Mesendoderm (in vitro differentiated cells): ENCODE measurements around the gene BPGM.
A peak's percentile ranks its signal among the peaks of the same experiment; 100 is the strongest.

Source experiments
- DNase-seq: peaks from one replicate; pipeline ENCODE4 v3.0.0; 2013
- H2AK5ac ChIP-seq: 2 replicates; pipeline ENCODE4 v1.6.1; 2013; ENCODE audit warnings: low read length, inconsistent platforms
- H2BK120ac ChIP-seq: 2 replicates; pipeline ENCODE4 v1.6.1; 2013; ENCODE audit warnings: low read depth, mild to moderate bottlenecking, low read length, moderate library complexity, mixed read lengths
- H2BK15ac ChIP-seq: replicated peaks from 2 replicates; pipeline ENCODE4 v1.6.1; 2013; ENCODE audit warnings: low read depth, mild to moderate bottlenecking, moderate library complexity
- H2BK5ac ChIP-seq: 2 replicates; pipeline ENCODE4 v1.6.1; 2013; ENCODE audit warnings: low read length, inconsistent platforms
- H3K18ac ChIP-seq: 2 replicates; pipeline ENCODE4 v1.6.1; 2013; ENCODE audit warnings: mild to moderate bottlenecking, low read length, mixed read lengths
- H3K23ac ChIP-seq: one replicate; pipeline ENCODE4 v1.6.1; 2013; ENCODE audit warnings: low read length
- H3K27ac ChIP-seq: 2 replicates; pipeline ENCODE4 v1.5.1; 2013; ENCODE audit warnings: low read depth, mild to moderate bottlenecking, inconsistent platforms, low read length, moderate library complexity
- H3K27me3 ChIP-seq: 2 replicates; pipeline ENCODE4 v1.6.1; 2013; ENCODE audit warnings: low read length, control low read depth, mild to moderate bottlenecking, inconsistent platforms; ENCODE audit not compliant: insufficient read depth, poor library complexity
- H3K36me3 ChIP-seq: 2 replicates; pipeline ENCODE4 v1.6.1; 2013; ENCODE audit warnings: low read length, inconsistent platforms; ENCODE audit not compliant: control insufficient read depth, insufficient read depth
- H3K4ac ChIP-seq: one replicate; pipeline ENCODE4 v1.6.1; 2013; ENCODE audit warnings: low read depth, mild to moderate bottlenecking, low read length, moderate library complexity
- H3K4me1 ChIP-seq: 2 replicates; pipeline ENCODE4 v1.6.1; 2013; ENCODE audit warnings: low read depth, low read length, inconsistent platforms; ENCODE audit not compliant: control insufficient read depth
- H3K4me2 ChIP-seq: 2 replicates; pipeline ENCODE4 v1.6.1; 2013; ENCODE audit warnings: low read length
- H3K4me3 ChIP-seq: 2 replicates; pipeline ENCODE4 v1.5.1; 2013; ENCODE audit warnings: mild to moderate bottlenecking, low read length
- H3K56ac ChIP-seq: one replicate; pipeline ENCODE4 v1.6.1; 2013; ENCODE audit warnings: low read length
- H3K79me1 ChIP-seq: 2 replicates; pipeline ENCODE4 v1.6.1; 2013; ENCODE audit warnings: low read length, inconsistent platforms
- H3K79me2 ChIP-seq: 2 replicates; pipeline ENCODE4 v1.6.1; 2013; ENCODE audit warnings: mild to moderate bottlenecking, low read length; ENCODE audit not compliant: control insufficient read depth, insufficient read depth
- H3K9ac ChIP-seq: 2 replicates; pipeline ENCODE4 v1.6.1; 2013; ENCODE audit warnings: low read length, inconsistent platforms
- H4K5ac ChIP-seq: one replicate; pipeline ENCODE4 v1.6.1; 2013; ENCODE audit warnings: low read length
- H4K8ac ChIP-seq: one replicate; pipeline ENCODE4 v1.6.1; 2013; ENCODE audit warnings: low read depth, mild to moderate bottlenecking, control low read depth, low read length, moderate library complexity
- WGBS: extraction: QIAGEN DNeasy Blood & Tissue Kit; methylation state at CpG from one replicate; pipeline ENCODE4 v1.1.7; 2013; ENCODE audit warnings: low lambda C conversion rate, missing lambda C conversion rate; ENCODE audit not compliant: insufficient coverage; ENCODE audit errors: extremely low coverage; 5-methylcytosine and 5-hydroxymethylcytosine counted together

Gene BPGM

DNA sequence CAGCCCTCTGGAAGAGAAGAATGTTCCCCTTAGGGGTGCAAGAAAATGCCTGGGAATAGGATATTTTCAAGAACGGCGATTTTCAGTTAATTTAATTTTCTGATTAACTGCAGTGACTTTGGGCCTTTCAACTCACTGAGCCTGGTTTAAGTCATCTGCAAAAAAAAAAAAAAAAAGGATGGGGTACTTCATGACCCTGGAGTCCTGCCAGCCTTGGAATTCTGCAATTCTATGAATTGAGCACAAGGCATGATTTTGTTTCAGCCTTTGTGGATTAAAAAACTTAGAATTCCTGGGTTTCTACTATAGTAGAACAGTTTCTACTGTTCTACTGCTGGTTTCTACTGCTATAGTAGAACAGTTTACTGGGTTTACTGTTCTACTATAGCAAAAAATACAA lies 74.5 kb downstream of the BPGM start:
- no peaks in the 10 kb centered on the region for H3K79me2 ChIP-seq
- H2BK15ac ChIP-seq: no peak overlapping the region
- no peaks in the 10 kb centered on the region for H3K27me3 ChIP-seq
- no peak overlapping the region for H3K4ac ChIP-seq
- no peak overlapping the region for H2BK5ac ChIP-seq
- no peaks in the 10 kb centered on the region for H3K4me1 ChIP-seq
- H2AK5ac ChIP-seq: no peak overlapping the region
- no peak overlapping the region for H3K4me3 ChIP-seq
- H3K27ac ChIP-seq: no peak overlapping the region
- no peaks in the 10 kb centered on the region for H3K79me1 ChIP-seq
- no peak overlapping the region for H3K56ac ChIP-seq
- H3K18ac ChIP-seq: no peak overlapping the region
- H4K8ac ChIP-seq: no peak overlapping the region
- no peak overlapping the region for H3K9ac ChIP-seq
- H2BK120ac ChIP-seq: no peak overlapping the region
- no peak overlapping the region for H3K4me2 ChIP-seq
- H3K23ac ChIP-seq: no peak overlapping the region
- H3K36me3 ChIP-seq: no peaks in the 10 kb centered on the region
- H4K5ac ChIP-seq: no peak overlapping the region
- WGBS: no CpG with 5 or more reads among the region's 2 CpGs
- DNase-seq: no peak

- Histone ChIP-seq H3K27me3 (no peaks in the 10 kb centered on the region), H3K27ac (no peak overlapping the region), H3K18ac (no peak overlapping the region), H3K4me1 (no peaks in the 10 kb centered on the region), H3K79me1 (no peaks in the 10 kb centered on the region), H3K23ac (no peak overlapping the region), H4K5ac (no peak overlapping the region), H3K4me2 (no peak overlapping the region), H2BK5ac (no peak overlapping the region), H3K56ac (no peak overlapping the region), H3K9ac (no peak overlapping the region), H2AK5ac (no peak overlapping the region), H3K79me2 (no peaks in the 10 kb centered on the region), H3K4ac (no peak overlapping the region), H2BK120ac (no peak overlapping the region), H4K8ac (no peak overlapping the region), H3K4me3 (no peak overlapping the region), H2BK15ac (no peak overlapping the region), H3K36me3 (no peaks in the 10 kb centered on the region)
- DNase-seq: no peak
- no CpG with 5 or more reads among the region's 4 CpGs for WGBS
Observed at GRCh38 chr7:134722786-134723322, 76.2 kb downstream of the BPGM start.

DNA sequence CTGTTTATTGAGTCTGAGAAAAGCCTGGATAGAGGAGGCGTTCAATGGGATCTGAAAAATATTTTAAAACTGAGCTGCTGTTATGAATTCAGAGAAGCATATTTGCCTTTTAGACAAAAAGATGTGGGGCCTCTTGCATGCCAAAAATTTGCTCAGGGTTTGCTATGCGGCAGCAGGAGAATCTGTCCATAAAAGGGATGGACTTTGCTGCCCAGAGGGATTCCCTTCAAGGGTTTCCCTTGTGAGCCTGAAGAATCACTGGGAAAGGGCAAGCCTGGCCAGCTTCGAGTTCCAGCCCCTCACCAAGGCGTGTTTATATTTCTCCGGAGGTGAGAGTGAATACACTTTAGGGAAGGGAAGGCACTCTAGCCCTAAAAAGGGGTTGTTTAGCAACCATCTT lies 77.2 kb downstream of the BPGM start:
- Histone ChIP-seq H2BK5ac (no peak overlapping the region), H2BK15ac (no peak overlapping the region), H3K4ac (no peak overlapping the region)

DNA sequence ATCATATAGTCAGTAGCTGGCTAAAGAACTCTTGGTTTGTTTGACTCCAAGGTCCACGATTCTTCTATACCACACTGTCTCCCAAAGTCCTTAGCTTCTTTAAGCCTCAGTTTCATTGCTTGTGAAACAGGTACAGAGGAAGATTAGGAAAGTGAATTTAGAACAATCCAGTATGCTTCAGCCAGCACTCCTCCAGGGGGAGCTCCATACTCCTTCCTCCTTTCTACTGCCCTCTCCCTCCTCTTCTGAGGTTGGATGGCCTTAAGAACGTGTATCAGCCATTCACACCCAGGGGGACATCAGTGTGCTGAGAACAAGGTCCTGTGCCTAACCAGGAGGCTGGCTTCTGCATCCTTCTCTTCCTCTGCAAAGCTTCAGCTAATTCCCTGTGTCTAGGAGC lies 78.0 kb downstream of the BPGM start:
- no peak overlapping the region for H4K8ac ChIP-seq
- no peak overlapping the region for H2BK5ac ChIP-seq
- H3K27ac ChIP-seq: no peak overlapping the region
- no peaks in the 10 kb centered on the region for H3K79me2 ChIP-seq
- H3K56ac ChIP-seq: no peak overlapping the region
- WGBS: no CpG with 5 or more reads among the region's 2 CpGs
- no peaks in the 10 kb centered on the region for H3K36me3 ChIP-seq
- no peak overlapping the region for H3K4me3 ChIP-seq
- no peaks in the 10 kb centered on the region for H3K79me1 ChIP-seq
- H4K5ac ChIP-seq: no peak overlapping the region
- no peaks in the 10 kb centered on the region for H3K27me3 ChIP-seq
- H2BK120ac ChIP-seq: no peak overlapping the region
- H2BK15ac ChIP-seq: no peak overlapping the region
- no peak overlapping the region for H3K18ac ChIP-seq
- H2AK5ac ChIP-seq: no peak overlapping the region
- no peak overlapping the region for H3K23ac ChIP-seq
- H3K4me2 ChIP-seq: no peak overlapping the region
- no peak overlapping the region for H3K4ac ChIP-seq
- peak; percentile 85 for DNase-seq
- H3K9ac ChIP-seq: no peak overlapping the region
- no peaks in the 10 kb centered on the region for H3K4me1 ChIP-seq

More for the DNA sequence above, 77.2 kb downstream of the BPGM start:
- Histone ChIP-seq H2BK120ac (no peak overlapping the region), H3K36me3 (no peaks in the 10 kb centered on the region), H2AK5ac (no peak overlapping the region), H3K27me3 (no peaks in the 10 kb centered on the region), H3K79me2 (no peaks in the 10 kb centered on the region), H3K23ac (no peak overlapping the region), H3K4me1 (no peaks in the 10 kb centered on the region), H3K79me1 (no peaks in the 10 kb centered on the region), H3K4me2 (no peak overlapping the region), H3K4me3 (no peak overlapping the region), H3K56ac (peak overlapping the region; percentile 25), H3K9ac (no peak overlapping the region), H4K5ac (no peak overlapping the region), H3K27ac (no peak overlapping the region), H4K8ac (no peak overlapping the region), H3K18ac (no peak overlapping the region)
- no CpG with 5 or more reads among the region's 5 CpGs for WGBS
- DNase-seq: no peak

DNA sequence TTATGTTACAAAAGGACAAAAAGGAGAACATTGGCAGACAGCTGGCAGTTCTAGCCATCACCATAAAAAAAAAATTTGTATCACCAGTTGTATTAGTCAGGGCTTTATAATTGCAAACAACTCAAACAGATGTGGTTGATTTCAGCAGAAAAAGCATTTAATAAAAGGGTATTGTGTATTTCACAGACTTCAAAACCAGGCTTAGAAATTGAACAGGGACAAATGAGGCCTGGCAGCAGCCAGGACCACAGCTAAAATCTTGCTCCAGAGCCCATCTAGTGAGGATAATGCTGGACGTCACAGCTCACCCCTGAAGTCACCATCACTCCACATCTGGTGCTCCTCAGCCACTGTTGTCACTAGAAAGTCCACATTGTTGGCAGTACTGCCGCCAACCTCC lies 79.9 kb downstream of the BPGM start:
- Histone ChIP-seq H3K27me3 (no peaks in the 10 kb centered on the region), H2BK15ac (no peak overlapping the region), H2BK120ac (no peak overlapping the region), H3K23ac (no peak overlapping the region), H3K79me1 (no peaks in the 10 kb centered on the region), H3K79me2 (no peaks in the 10 kb centered on the region), H3K36me3 (no peaks in the 10 kb centered on the region), H3K18ac (no peak overlapping the region), H3K27ac (no peak overlapping the region), H3K4ac (no peak overlapping the region), H3K4me1 (no peaks in the 10 kb centered on the region), H2BK5ac (no peak overlapping the region), H3K9ac (no peak overlapping the region), H2AK5ac (no peak overlapping the region), H3K4me3 (no peak overlapping the region), H3K56ac (no peak overlapping the region), H3K4me2 (no peak overlapping the region), H4K8ac (no peak overlapping the region), H4K5ac (no peak overlapping the region)
- DNase-seq: no peak
- no CpG with 5 or more reads among the region's 2 CpGs for WGBS

GRCh38 chr7:134727711-134728110 lies 81.1 kb downstream of the BPGM start:
- H3K79me1 ChIP-seq: no peaks in the 10 kb centered on the region
- no peak overlapping the region for H3K18ac ChIP-seq
- H3K79me2 ChIP-seq: no peaks in the 10 kb centered on the region
- H2BK120ac ChIP-seq: no peak overlapping the region
- H2AK5ac ChIP-seq: no peak overlapping the region
- no peak overlapping the region for H2BK15ac ChIP-seq
- H3K27ac ChIP-seq: no peak overlapping the region
- H3K4me1 ChIP-seq: no peaks in the 10 kb centered on the region
- no peak overlapping the region for H4K5ac ChIP-seq
- no peak for DNase-seq
- H4K8ac ChIP-seq: no peak overlapping the region
- H3K9ac ChIP-seq: no peak overlapping the region
- no peak overlapping the region for H3K4me3 ChIP-seq
- no peak overlapping the region for H3K4ac ChIP-seq
- WGBS: no CpG with 5 or more reads among the region's 3 CpGs
- H3K36me3 ChIP-seq: no peaks in the 10 kb centered on the region
- H2BK5ac ChIP-seq: no peak overlapping the region
- no peak overlapping the region for H3K23ac ChIP-seq
- H3K4me2 ChIP-seq: no peak overlapping the region
- H3K56ac ChIP-seq: no peak overlapping the region
- no peaks in the 10 kb centered on the region for H3K27me3 ChIP-seq
